ENCODE results near the gene CRADD.
"Not testable (repeated sequence)": the region's sequence is repeated elsewhere in the genome, so short reads cannot be mapped to it uniquely, and the experiment has no call there.

Gene CRADD

DNA sequence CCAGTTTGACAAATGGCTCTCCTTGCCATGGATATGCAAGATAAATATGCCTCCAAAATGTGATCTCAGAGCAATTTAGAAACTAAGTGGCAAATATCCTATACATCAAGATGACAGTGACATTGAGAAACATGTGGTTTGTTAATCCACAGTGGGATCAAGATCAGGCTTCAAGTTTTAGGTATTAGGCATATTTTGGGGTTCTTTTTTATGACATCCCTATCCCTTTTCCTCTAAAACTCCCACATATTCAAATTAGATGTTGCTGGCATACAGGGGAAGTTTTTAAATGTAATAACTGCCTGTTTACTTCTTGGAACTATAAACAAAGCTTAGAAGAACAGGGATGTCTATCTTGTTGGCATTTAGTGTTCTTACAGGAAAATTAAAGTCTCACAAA lies 179.4 kb downstream of the CRADD start:
- Histone ChIP-seq H3K4me3 (ENCODE audit: low read length) (no peak overlapping the region), H3K9ac (ENCODE audit: low read length) (no peak overlapping the region), H3K36me3 (ENCODE audit: control insufficient read depth, insufficient read depth, low read length) (no peaks in the 10 kb centered on the region), H3K4me1 (ENCODE audit: control insufficient read depth, insufficient read depth, low read length) (peaks cover 3% of the 10 kb centered on the region), H3K27ac (ENCODE audit: low read depth, low read length) (no peak overlapping the region), H3K27me3 (ENCODE audit: control insufficient read depth, insufficient read depth, low read length) (no peaks in the 10 kb centered on the region)

GRCh38 chr12:93857279-93857938 lies 180.2 kb downstream of the CRADD start:
- Histone ChIP-seq H3K9ac (ENCODE audit: low read length) (no peak overlapping the region), H3K27ac (ENCODE audit: low read depth, low read length) (no peak overlapping the region), H3K4me1 (ENCODE audit: control insufficient read depth, insufficient read depth, low read length) (peaks cover 3% of the 10 kb centered on the region), H3K36me3 (ENCODE audit: control insufficient read depth, insufficient read depth, low read length) (no peaks in the 10 kb centered on the region), H3K4me3 (ENCODE audit: low read length) (no peak overlapping the region), H3K27me3 (ENCODE audit: control insufficient read depth, insufficient read depth, low read length) (no peaks in the 10 kb centered on the region)

DNA sequence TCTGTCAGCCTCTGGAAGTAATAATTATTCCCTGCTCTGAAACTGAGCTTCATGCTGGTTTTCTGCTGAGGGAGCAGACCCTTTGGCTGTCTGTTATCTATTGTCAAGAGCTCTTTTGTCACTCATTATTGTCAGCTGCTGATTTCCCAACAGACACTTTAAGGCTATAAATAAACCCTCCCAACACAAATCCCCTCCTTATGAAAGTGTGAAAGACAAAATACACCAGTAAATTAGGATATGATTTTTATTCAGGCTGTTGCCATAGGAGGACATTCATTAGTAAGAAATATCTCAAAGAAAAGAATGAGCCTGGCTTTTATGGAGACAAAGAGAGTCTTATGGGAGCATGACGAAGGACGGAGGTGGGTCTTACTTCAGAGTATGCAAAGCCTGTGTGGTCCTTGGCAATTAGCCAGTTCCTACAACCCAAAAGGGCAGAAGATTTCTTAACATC lies 180.8 kb downstream of the CRADD start:
- Histone ChIP-seq H3K9ac (ENCODE audit: low read length) (no peak overlapping the region), H3K4me3 (ENCODE audit: low read length) (no peak overlapping the region), H3K27me3 (ENCODE audit: control insufficient read depth, insufficient read depth, low read length) (no peaks in the 10 kb centered on the region), H3K4me1 (ENCODE audit: control insufficient read depth, insufficient read depth, low read length) (peaks cover 3% of the 10 kb centered on the region), H3K36me3 (ENCODE audit: control insufficient read depth, insufficient read depth, low read length) (no peaks in the 10 kb centered on the region), H3K27ac (ENCODE audit: low read depth, low read length) (no peak overlapping the region)

- Histone ChIP-seq H3K9ac (ENCODE audit: low read length) (no peak overlapping the region), H3K27me3 (ENCODE audit: control insufficient read depth, insufficient read depth, low read length) (no peaks in the 10 kb centered on the region), H3K4me1 (ENCODE audit: control insufficient read depth, insufficient read depth, low read length) (peaks cover 3% of the 10 kb centered on the region), H3K36me3 (ENCODE audit: control insufficient read depth, insufficient read depth, low read length) (no peaks in the 10 kb centered on the region), H3K27ac (ENCODE audit: low read depth, low read length) (no peak overlapping the region), H3K4me3 (ENCODE audit: low read length) (no peak overlapping the region)
These were observed 183.6 kb downstream of the CRADD start for GRCh38 chr12:93860668-93861373.

DNA sequence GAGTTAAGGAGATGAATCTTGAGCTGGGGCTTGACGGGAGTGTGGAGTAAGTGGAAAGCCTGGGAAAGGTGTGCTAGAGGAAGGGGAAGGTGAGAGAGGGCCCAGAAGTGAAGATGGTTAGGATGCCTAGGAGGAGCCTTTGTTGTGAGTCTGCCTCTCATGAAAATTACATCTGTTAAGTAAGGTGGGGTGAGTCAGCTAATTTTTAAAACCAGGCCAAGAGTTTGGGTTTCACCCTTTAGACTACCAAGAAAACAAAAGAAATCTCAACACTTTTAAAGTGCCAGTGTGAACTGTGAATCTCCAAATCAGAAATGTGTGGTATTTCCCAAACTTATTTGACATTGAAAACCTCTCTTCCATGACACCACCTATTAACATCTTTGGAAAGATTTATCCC lies 185.2 kb downstream of the CRADD start:
- Histone ChIP-seq H3K36me3 (ENCODE audit: control insufficient read depth, insufficient read depth, low read length) (no peaks in the 10 kb centered on the region), H3K4me1 (ENCODE audit: control insufficient read depth, insufficient read depth, low read length) (peaks cover 3% of the 10 kb centered on the region), H3K27ac (ENCODE audit: low read depth, low read length) (no peak overlapping the region), H3K4me3 (ENCODE audit: low read length) (no peak overlapping the region), H3K27me3 (ENCODE audit: control insufficient read depth, insufficient read depth, low read length) (no peaks in the 10 kb centered on the region), H3K9ac (ENCODE audit: low read length) (no peak overlapping the region)

DNA sequence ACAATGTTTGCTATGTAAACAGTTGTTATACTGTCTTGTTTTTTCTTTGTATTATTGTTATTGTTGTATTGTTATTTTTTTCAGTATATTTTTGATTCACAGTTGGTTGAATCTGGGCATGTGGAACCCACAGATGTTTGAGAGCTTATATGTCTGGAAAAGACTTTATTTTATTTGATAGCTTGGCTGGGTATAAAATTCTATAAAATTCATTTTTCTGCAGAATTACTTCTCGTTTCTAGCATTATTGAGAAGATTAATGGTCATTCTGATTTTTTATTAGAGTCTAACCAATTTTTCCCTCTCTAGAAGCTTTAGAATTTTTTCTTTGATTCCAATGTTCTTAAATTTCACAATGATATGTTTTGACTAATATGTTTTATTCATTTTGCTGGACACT lies 188.6 kb downstream of the CRADD start:
- H3K27me3 ChIP-seq (ENCODE audit: control insufficient read depth, insufficient read depth, low read length), result no peaks in the 10 kb centered on the region
- no peaks in the 10 kb centered on the region for H3K36me3 ChIP-seq (ENCODE audit: control insufficient read depth, insufficient read depth, low read length)
- no peak overlapping the region for H3K27ac ChIP-seq (ENCODE audit: low read depth, low read length)
- H3K4me1 ChIP-seq (ENCODE audit: control insufficient read depth, insufficient read depth, low read length), result no peaks in the 10 kb centered on the region
- no peak overlapping the region for H3K4me3 ChIP-seq (ENCODE audit: low read length)
- H3K9ac ChIP-seq (ENCODE audit: low read length), result no peak overlapping the region

- no peaks in the 10 kb centered on the region for H3K27me3 ChIP-seq (ENCODE audit: control insufficient read depth, insufficient read depth, low read length)
- no peak overlapping the region for H3K9ac ChIP-seq (ENCODE audit: low read length)
- H3K27ac ChIP-seq (ENCODE audit: low read depth, low read length), result no peak overlapping the region
- H3K4me1 ChIP-seq (ENCODE audit: control insufficient read depth, insufficient read depth, low read length), result no peaks in the 10 kb centered on the region
- no peaks in the 10 kb centered on the region for H3K36me3 ChIP-seq (ENCODE audit: control insufficient read depth, insufficient read depth, low read length)
- no peak overlapping the region for H3K4me3 ChIP-seq (ENCODE audit: low read length)
These were observed 191.6 kb downstream of the CRADD start for GRCh38 chr12:93868771-93869170.

GRCh38 chr12:93870020-93870795 lies 193.0 kb downstream of the CRADD start:
- Histone ChIP-seq H3K4me1 (ENCODE audit: control insufficient read depth, insufficient read depth, low read length) (no peaks in the 10 kb centered on the region), H3K36me3 (ENCODE audit: control insufficient read depth, insufficient read depth, low read length) (no peaks in the 10 kb centered on the region), H3K4me3 (ENCODE audit: low read length) (no peak overlapping the region), H3K27me3 (ENCODE audit: control insufficient read depth, insufficient read depth, low read length) (no peaks in the 10 kb centered on the region), H3K9ac (ENCODE audit: low read length) (no peak overlapping the region), H3K27ac (ENCODE audit: low read depth, low read length) (no peak overlapping the region)

- not testable (repeated sequence) for H3K27ac ChIP-seq (ENCODE audit: low read depth, low read length); H3K4me3 ChIP-seq (ENCODE audit: low read length); H3K27me3 ChIP-seq (ENCODE audit: control insufficient read depth, insufficient read depth, low read length)
These were observed 194.4 kb downstream of the CRADD start for GRCh38 chr12:93871566-93871965.

GRCh38 chr12:93873561-93873960 lies 196.4 kb downstream of the CRADD start:
- no peaks in the 10 kb centered on the region for H3K27me3 ChIP-seq (ENCODE audit: control insufficient read depth, insufficient read depth, low read length)
- H3K27ac ChIP-seq (ENCODE audit: low read depth, low read length), result no peak overlapping the region
- H3K36me3 ChIP-seq (ENCODE audit: control insufficient read depth, insufficient read depth, low read length), result no peaks in the 10 kb centered on the region
- no peaks in the 10 kb centered on the region for H3K4me1 ChIP-seq (ENCODE audit: control insufficient read depth, insufficient read depth, low read length)
- H3K4me3 ChIP-seq (ENCODE audit: low read length), result no peak overlapping the region
- no peak overlapping the region for H3K9ac ChIP-seq (ENCODE audit: low read length)

More at GRCh38 chr12:93871566-93871965, 194.4 kb downstream of the CRADD start:
- H3K4me1 ChIP-seq (ENCODE audit: control insufficient read depth, insufficient read depth, low read length); H3K36me3 ChIP-seq (ENCODE audit: control insufficient read depth, insufficient read depth, low read length); H3K9ac ChIP-seq (ENCODE audit: low read length): not testable (repeated sequence)

DNA sequence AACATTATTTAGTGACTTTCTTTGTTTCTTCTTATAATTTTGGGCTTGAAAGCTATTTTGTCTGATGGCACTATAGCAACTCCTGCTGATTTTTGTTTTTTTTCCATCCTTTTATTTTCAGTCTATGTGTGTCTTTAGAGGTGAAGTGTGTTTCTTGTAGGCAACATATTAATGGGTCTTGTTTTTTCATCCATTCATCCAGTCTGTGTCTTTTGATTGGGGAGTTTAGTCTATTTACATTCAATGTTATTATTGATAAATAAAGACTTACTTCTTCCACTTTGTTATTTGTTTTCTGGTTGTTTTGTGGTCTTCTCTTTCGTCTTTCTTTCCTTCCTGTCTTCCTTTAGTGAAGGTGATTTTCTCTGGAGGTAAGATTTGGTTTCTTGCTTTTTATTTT lies 198.0 kb downstream of the CRADD start:
- Histone ChIP-seq H3K27me3 (ENCODE audit: control insufficient read depth, insufficient read depth, low read length) (no peaks in the 10 kb centered on the region), H3K4me1 (ENCODE audit: control insufficient read depth, insufficient read depth, low read length) (no peaks in the 10 kb centered on the region), H3K9ac (ENCODE audit: low read length) (no peak overlapping the region), H3K4me3 (ENCODE audit: low read length) (no peak overlapping the region), H3K36me3 (ENCODE audit: control insufficient read depth, insufficient read depth, low read length) (no peaks in the 10 kb centered on the region), H3K27ac (ENCODE audit: low read depth, low read length) (no peak overlapping the region)

DNA sequence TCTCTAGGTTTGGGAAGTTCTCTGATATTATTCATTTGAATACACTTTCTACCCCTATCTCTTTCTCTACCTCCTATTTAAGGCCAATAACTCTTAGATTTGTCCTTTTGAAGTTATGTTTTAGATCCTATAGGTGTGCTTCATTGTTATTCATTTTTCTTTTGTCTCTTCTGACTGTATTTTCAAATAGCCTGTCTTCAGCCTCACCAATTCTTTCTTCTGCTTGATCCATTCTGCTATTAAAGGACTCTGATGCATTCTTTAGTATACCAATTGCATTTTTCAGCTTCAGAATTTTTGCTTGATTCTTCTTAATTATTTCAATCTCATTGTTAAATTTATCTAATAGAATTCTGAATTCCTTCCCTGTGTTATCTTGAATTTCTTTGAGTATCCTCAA lies 199.2 kb downstream of the CRADD start:
- no peak overlapping the region for H3K27ac ChIP-seq (ENCODE audit: low read depth, low read length)
- no peak overlapping the region for H3K9ac ChIP-seq (ENCODE audit: low read length)
- no peaks in the 10 kb centered on the region for H3K36me3 ChIP-seq (ENCODE audit: control insufficient read depth, insufficient read depth, low read length)

More for the DNA sequence above, 199.2 kb downstream of the CRADD start:
- no peaks in the 10 kb centered on the region for H3K27me3 ChIP-seq (ENCODE audit: control insufficient read depth, insufficient read depth, low read length)
- H3K4me1 ChIP-seq (ENCODE audit: control insufficient read depth, insufficient read depth, low read length), result no peaks in the 10 kb centered on the region
- no peak overlapping the region for H3K4me3 ChIP-seq (ENCODE audit: low read length)
